Psoas muscle (tissue), 8 donors: Measurements from ENCODE around the gene FGF21. TPM values are rescaled to one million over a fixed set of nuclear protein-coding genes. Genes with fewer than 3 reads are reported as not detected.

Source experiments
- ATAC-seq, 4 donors: fragments of 200-7000 bp; cut with Tn5 transposase; one replicate each; pipeline ENCODE4 v1.9.1; 2020; ENCODE audit warnings: moderate library complexity in 3 of 4, mild to moderate bottlenecking in 2 of 4
- DNase-seq, 2 donors: peaks; one replicate each; pipeline ENCODE4 v3.0.0-alpha.2; 2020
- H3K27ac ChIP-seq: fragments of 200-600 bp; one replicate; pipeline ENCODE4 v1.8.0; 2022
- H3K27me3 ChIP-seq, 3 donors: fragments of 200-600 bp in 1 of 3; one replicate each; pipeline versions ENCODE4 v1.6.1 to v1.8.0; 2013 to 2022; ENCODE audit warnings: low read length in 2 of 3, mild to moderate bottlenecking in 2 of 3, moderate library complexity in 1 of 3; ENCODE audit not compliant: insufficient read depth in 3 of 3
- H3K36me3 ChIP-seq, 2 donors: fragments of 200-600 bp in 1 of 2; one replicate each; pipeline versions ENCODE4 v1.6.1 to v1.8.0; 2013 to 2022; ENCODE audit warnings: low read depth in 1 of 2, mild to moderate bottlenecking in 1 of 2, moderate library complexity in 1 of 2; ENCODE audit not compliant: insufficient read depth in 1 of 2
- H3K4me1 ChIP-seq: fragments of 200-600 bp; one replicate; pipeline ENCODE4 v1.8.0; 2022
- H3K4me3 ChIP-seq: fragments of 200-600 bp; one replicate; pipeline ENCODE4 v1.8.0; 2022; ENCODE audit warnings: mild to moderate bottlenecking
- H3K9me3 ChIP-seq: fragments of 200-600 bp; one replicate; pipeline ENCODE4 v1.8.0; 2022
- CTCF ChIP-seq: fragments of 200-600 bp; IDR thresholded peaks from one replicate; pipeline ENCODE4 v1.8.0; 2022; ENCODE audit warnings: antibody characterized with exemption
- WGBS, 3 donors: extraction: QIAGEN DNeasy Blood & Tissue Kit; methylation state at CpG; one replicate each; pipeline versions ENCODE4 v1.1.6 to v1.1.7; 2013; 5-methylcytosine and 5-hydroxymethylcytosine counted together
- intact Hi-C, 2 donors: fragments of 100-400 bp; cut with DNase I; formaldehyde crosslinking; loops; one replicate each; pipeline versions ENCODE4 v1.11.0 to v1.14.2; 2022
- polyA plus RNA-seq, 3 donors: library from polyadenylated mRNA; stranded (reverse); fragments of 200-250 nt; gene quantifications; one replicate each; pipeline ENCODE4 v1.2.3, GENCODE V29; 2013
- total RNA-seq, 4 donors: library from RNA; stranded (reverse); fragmentation: NEBNext Ultra II Directional in 2 of 4; extraction: Animal tissue kit (Norgen Biotek cat#: 25700) in 2 of 4; gene quantifications; one replicate each; pipeline versions ENCODE4 v1.2.1 to v1.2.4, GENCODE V29; 2021 to 2023
- donor health status: healthy with polysubstance abuse.
- donor health status: DM: no; HTN: no; CAD: no; lungs with moderate emphysema.
- donor health status: Bipolar disorder and iron deficiency.
- donor health status: healthy.
- donor health status: DM: yes; HTN: yes; CAD: no.
- donor health status: DM: no; HTN: no; CAD: no.
- donor health status: DM: no; HTN: no; CAD: no.
- donor health status: DM: yes; HTN: yes; CAD: no.

Gene FGF21
- total and polyA plus RNA-seq, 7 donors: 0.06 to 6.2 (median 1.0) TPM; not detected in 3

GRCh38 chr19:48741129-48741999, 14.0 kb upstream of the FGF21 start:
- Histone ChIP-seq H3K36me3 (no peaks in the 10 kb centered on the region), H3K27ac (peak overlapping the region; percentile 78), H3K4me1 (peaks cover 5% of the 10 kb centered on the region), H3K27me3 (no peaks in the 10 kb centered on the region), H3K4me3 (peak overlapping the region; percentile 68), H3K9me3 (no peaks in the 10 kb centered on the region)
- DNase-seq (peak; percentile 58 to 76), ATAC-seq (peak in 1 of 4 donors; percentile 12)
- intact Hi-C loops: loop anchor here (5.0 kb wide), 2 partner anchors 64 to 94 kb away; partner anchors contain the start of gene CA11 (in 1 of the 2)
- 50 to 57% (median 56%) methylated on average over 35 of the region's 35 CpGs for WGBS, 3 donors
- TF ChIP-seq CTCF: no peak

GRCh38 chr19:48742096-48742495, 13.2 kb upstream of the FGF21 start:
- no peaks in the 10 kb centered on the region for H3K27me3 ChIP-seq
- DNase-seq (no peak), ATAC-seq (no peak)
- peak overlapping the region; percentile 78 for H3K27ac ChIP-seq
- H3K4me3 ChIP-seq: no peak overlapping the region
- no peaks in the 10 kb centered on the region for H3K9me3 ChIP-seq
- peaks cover 5% of the 10 kb centered on the region for H3K4me1 ChIP-seq
- 93 to 94% (median 94%) methylated on average over 11 of the region's 11 CpGs for WGBS, 3 donors
- TF ChIP-seq CTCF: no peak
- H3K36me3 ChIP-seq: no peaks in the 10 kb centered on the region
- intact Hi-C loops: loop anchor here (5.0 kb wide), 2 partner anchors 65 to 95 kb away; partner anchors contain the start of gene CA11 (in 1 of the 2)

GRCh38 chr19:48745208-48745995, 9.9 kb upstream of the FGF21 start:
- no peak overlapping the region for H3K4me3 ChIP-seq
- H3K9me3 ChIP-seq: no peaks in the 10 kb centered on the region
- H3K36me3 ChIP-seq: no peaks in the 10 kb centered on the region
- H3K27ac ChIP-seq: no peak overlapping the region
- 36 to 40% (median 37%) methylated on average over 33 of the region's 33 CpGs for WGBS, 3 donors
- no peaks in the 10 kb centered on the region for H3K27me3 ChIP-seq
- H3K4me1 ChIP-seq: no peaks in the 10 kb centered on the region
- no peak for TF ChIP-seq CTCF
- peak; percentile 56 to 75 for DNase-seq
- ATAC-seq: peak; percentile 67 to 78 (median 74)
- intact Hi-C loops: no loop called here

GRCh38 chr19:48746110-48746509, 9.2 kb upstream of the FGF21 start:
- Histone ChIP-seq H3K27me3 (no peaks in the 10 kb centered on the region), H3K9me3 (no peaks in the 10 kb centered on the region), H3K36me3 (no peaks in the 10 kb centered on the region), H3K27ac (peak overlapping the region; percentile 55), H3K4me3 (peak overlapping the region; percentile 62), H3K4me1 (no peaks in the 10 kb centered on the region)
- ATAC-seq (no peak), DNase-seq (no peak)
- TF ChIP-seq CTCF: no peak
- 79 to 86% (median 83%) methylated on average over 8 of the region's 8 CpGs for WGBS, 3 donors
- intact Hi-C loops: no loop called here
